ENCODE measurements around the gene PHACTR1.

GRCh38 chr6:13288969-13289391, 572.4 kb downstream of the PHACTR1 start:
- TF ChIP-seq CTCF (IDR thresholded peaks at IDR 0.05) (no peak), EP300 (IDR thresholded peaks at IDR 0.05) (no peak), POLR2AphosphoS5 (IDR thresholded peaks at IDR 0.05) (no peak), POLR2A (IDR thresholded peaks at IDR 0.05) (no peak)
